Activated B cell treated with CpG ODN at 0.5 μM for 24 hours (primary cell): Measurements from ENCODE around the gene HS1BP3. TPM values are rescaled to one million over a fixed set of nuclear protein-coding genes. Genes with fewer than 3 reads are reported as not detected.

Experiments
- ATAC-seq: fragments of 200-7000 bp; cut with Tn5 transposase; one replicate; pipeline ENCODE4 v1.10.0; 2021; ENCODE audit warnings: low read depth, mild to moderate bottlenecking, moderate library complexity
- CTCF ChIA-PET: fragments of 350-600 bp; sonication (Branson Sonifier 250); formaldehyde crosslinking; loops from one replicate; lab custom pipeline; 2021; ENCODE audit warnings: antibody characterized with exemption; lab: Charles Lee
- POLR2A ChIA-PET: fragments of 350-600 bp; sonication (Branson Sonifier 250); formaldehyde crosslinking; loops from one replicate; lab custom pipeline; 2021; ENCODE audit warnings: antibody characterized with exemption; lab: Charles Lee
- DNase-seq: peaks from one replicate; pipeline ENCODE4 v3.0.0; 2022
- H3K27ac Mint-ChIP-seq: one replicate; pipeline ENCODE4 v1.8.0; 2020; ENCODE audit warnings: mixed read lengths
- H3K27me3 Mint-ChIP-seq: one replicate; pipeline ENCODE4 v1.8.0; 2021; ENCODE audit warnings: mixed read lengths
- H3K36me3 Mint-ChIP-seq: one replicate; pipeline ENCODE4 v1.8.0; 2021; ENCODE audit warnings: low read depth, mixed read lengths
- H3K4me1 Mint-ChIP-seq: one replicate; pipeline ENCODE4 v1.8.0; 2021; ENCODE audit warnings: mixed read lengths
- H3K4me3 Mint-ChIP-seq: one replicate; pipeline ENCODE4 v1.8.0; 2020; ENCODE audit warnings: mild to moderate bottlenecking, mixed read lengths
- H3K9me3 Mint-ChIP-seq: one replicate; pipeline ENCODE4 v1.8.0; 2020; ENCODE audit warnings: mixed read lengths
- CTCF ChIP-seq: fragments of 200-600 bp; IDR thresholded peaks from one replicate; pipeline ENCODE4 v1.8.0; 2022; ENCODE audit warnings: antibody characterized with exemption, mild to moderate bottlenecking
- intact Hi-C: fragments of 100-400 bp; cut with micrococcal nuclease; formaldehyde crosslinking; loops from one replicate; pipeline ENCODE4 v1.15.1; 2024
- total RNA-seq: library from RNA; stranded (reverse); gene quantifications from 2 replicates; pipeline ENCODE4 v1.2.3, GENCODE V29; 2022

The HS1BP3 gene
- total RNA-seq, 1 donor from 2014 or later: 13.1 TPM

DNA sequence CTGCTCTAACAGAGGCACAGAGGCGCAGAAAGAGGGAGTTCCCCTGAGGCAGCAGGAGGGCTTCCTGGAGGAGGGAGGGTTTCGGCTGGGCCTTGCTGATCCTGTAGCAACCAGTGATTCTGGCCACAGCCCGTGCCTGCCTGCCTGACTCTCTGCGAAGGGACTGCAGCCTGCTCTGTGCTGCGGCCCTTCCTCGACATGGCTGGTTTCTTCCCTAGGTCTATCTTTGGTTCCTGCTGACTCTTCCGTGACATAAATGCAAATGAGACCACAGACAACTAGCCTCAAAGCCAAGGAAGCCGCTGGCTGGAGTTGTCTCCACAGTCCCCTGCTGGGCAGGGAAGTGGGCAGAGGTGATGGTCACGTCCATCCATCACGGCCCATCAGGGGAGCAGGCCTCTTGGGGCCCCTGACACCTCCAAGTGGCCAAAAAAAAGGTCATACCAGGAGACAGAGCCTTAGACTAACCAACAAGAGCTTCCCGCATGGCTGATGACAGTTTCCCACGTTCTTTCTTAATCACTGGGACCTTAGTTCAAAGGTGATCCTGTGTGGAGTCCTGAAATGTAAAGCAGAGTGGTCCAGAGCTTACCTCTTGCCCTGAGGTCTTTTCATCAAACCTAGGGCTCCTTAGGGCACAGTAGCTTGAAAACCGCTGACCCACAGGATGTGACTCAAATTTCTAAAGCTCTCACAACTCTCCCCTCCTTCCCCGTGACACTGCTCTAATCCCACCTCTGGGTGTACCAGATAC is 55.3 kb downstream of the HS1BP3 start:
- Mint-ChIP-seq H3K9me3 (no peaks in the 10 kb centered on the region), H3K4me3 (peak overlapping the region; percentile 72), H3K27me3 (peaks cover 21% of the 10 kb centered on the region), H3K4me1 (peaks cover 38% of the 10 kb centered on the region), H3K27ac (peak overlapping the region; percentile 82), H3K36me3 (no peaks in the 10 kb centered on the region)
- TF ChIP-seq CTCF: no peak
- peak; percentile 45 for DNase-seq
- ChIA-PET POLR2A (interaction anchor here (0.6 to 1.7 kb wide), 3 partner anchors 80 to 149 kb away, joined by 4 to 14 read pairs (median 7); partner anchors contain the start of gene RHOB), CTCF (interaction anchor here (1.4 to 1.8 kb wide), 4 partner anchors 47 to 151 kb away, joined by 4 to 6 read pairs (median 4); partner anchors contain the start of genes HS1BP3 and RHOB)
- intact Hi-C loops: loop anchor here (1.0 to 5.0 kb wide), 7 partner anchors 19 to 1248 kb away; partner anchors contain the start of genes HS1BP3, PUM2 and RHOB
- peak; percentile 83 for ATAC-seq

- ChIA-PET POLR2A (interaction anchor here (1.0 kb wide), 1 partner anchor 148 kb away, joined by 4 read pairs; the partner anchor contains the start of gene RHOB), CTCF (interaction anchor here (1.8 kb wide), 2 partner anchors 47 to 151 kb away, joined by 4 to 6 read pairs; no protein-coding TSS in a partner anchor)
- Mint-ChIP-seq H3K4me3 (peak overlapping the region; percentile 72), H3K27me3 (peaks cover 26% of the 10 kb centered on the region), H3K9me3 (no peaks in the 10 kb centered on the region), H3K4me1 (peaks cover 38% of the 10 kb centered on the region), H3K36me3 (no peaks in the 10 kb centered on the region), H3K27ac (no peak overlapping the region)
- ATAC-seq: no peak
- intact Hi-C loops: loop anchor here (1.0 to 5.0 kb wide), 3 partner anchors 70 to 1248 kb away; partner anchors contain the start of gene PUM2
- peak; percentile 5 for DNase-seq
- no peak for TF ChIP-seq CTCF
Measured at GRCh38 chr2:20594957-20595356, 55.9 kb downstream of the HS1BP3 start.

DNA sequence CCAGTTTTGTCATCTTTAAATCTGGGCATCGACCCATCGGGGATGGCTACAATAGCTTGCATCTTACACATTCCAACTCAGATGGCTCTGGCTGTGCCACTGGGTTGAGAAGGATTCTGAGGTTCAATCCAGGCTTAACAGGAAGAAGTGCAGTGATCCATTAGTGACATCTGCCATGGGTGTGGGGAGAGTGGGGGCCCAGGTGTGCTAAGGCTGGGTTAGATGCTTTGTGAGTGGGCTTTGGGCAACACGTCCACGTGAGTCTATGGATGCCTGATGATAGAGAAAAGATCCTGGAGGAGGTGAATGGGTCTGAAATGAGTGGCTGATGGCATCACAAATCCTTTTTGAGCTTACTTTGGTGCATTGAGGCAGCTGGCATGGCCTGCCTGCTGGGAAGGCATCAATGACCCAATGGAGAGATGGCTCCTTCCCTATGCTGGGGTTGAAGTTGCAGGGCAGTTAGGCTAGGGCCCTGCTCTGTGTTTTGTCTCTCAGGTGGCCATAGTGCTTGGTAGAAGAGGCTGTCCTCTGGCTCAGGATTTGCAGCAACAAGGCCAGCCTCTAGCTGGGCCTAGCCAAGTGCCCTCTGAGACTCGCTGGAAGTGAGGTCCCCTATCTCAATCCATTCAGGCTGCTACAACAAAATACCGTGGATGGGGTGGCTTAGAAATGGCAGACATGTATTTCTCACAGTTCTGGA is 56.7 kb downstream of the HS1BP3 start:
- peak; percentile 11 for DNase-seq
- intact Hi-C loops: no loop called here
- Mint-ChIP-seq H3K36me3 (no peaks in the 10 kb centered on the region), H3K27ac (no peak overlapping the region), H3K4me1 (peaks cover 38% of the 10 kb centered on the region), H3K27me3 (peaks cover 29% of the 10 kb centered on the region), H3K4me3 (no peak overlapping the region), H3K9me3 (no peaks in the 10 kb centered on the region)
- POLR2A ChIA-PET: interaction anchor here (1.0 kb wide), 1 partner anchor 148 kb away, joined by 4 read pairs; the partner anchor contains the start of gene RHOB
- CTCF ChIA-PET: no interaction called here
- TF ChIP-seq CTCF: no peak
- ATAC-seq: no peak

- H3K4me3 Mint-ChIP-seq: no peak overlapping the region
- H3K36me3 Mint-ChIP-seq: no peaks in the 10 kb centered on the region
- no peaks in the 10 kb centered on the region for H3K9me3 Mint-ChIP-seq
- ChIA-PET POLR2A (no interaction called here), CTCF (no interaction called here)
- H3K27ac Mint-ChIP-seq: no peak overlapping the region
- no peak for ATAC-seq
- H3K27me3 Mint-ChIP-seq: peaks cover 29% of the 10 kb centered on the region
- TF ChIP-seq CTCF: no peak
- H3K4me1 Mint-ChIP-seq: peaks cover 38% of the 10 kb centered on the region
- DNase-seq: peak; percentile 10
- intact Hi-C loops: no loop called here
Measured at GRCh38 chr2:20593072-20594034, 57.5 kb downstream of the HS1BP3 start.
